K562 (cell line): ENCODE data around the gene TMEM63C.

ENCODE experiments used
- CEBPB ChIP-seq: fragments of 450-650 bp; IDR thresholded peaks from 2 replicates; pipeline ENCODE4 v1.6.1; 2016; ENCODE audit warnings: missing genetic modification characterization, missing compliant biosample characterization
- CTCF ChIP-seq, 3 experiments: IDR thresholded peaks in 2 of 3; conservative IDR thresholded peaks in 1 of 3; 2 replicates each; pipeline ENCODE4 v1.5.1; 2011 to 2012; ENCODE audit warnings: low read length in 3 of 3, mild to moderate bottlenecking in 3 of 3, control low read depth in 2 of 3, improper control_type of control experiment in 1 of 3, inconsistent platforms in 1 of 3, low read depth in 1 of 3, mixed read lengths in 1 of 3, moderate library complexity in 1 of 3; ENCODE audit not compliant: insufficient read depth in 2 of 3
- DDX20 ChIP-seq: fragments of 450-650 bp; IDR thresholded peaks from 2 replicates; pipeline ENCODE4 v1.6.1; 2016; ENCODE audit warnings: missing genetic modification characterization, low read depth, mild to moderate bottlenecking, missing compliant biosample characterization, moderate library complexity
- ESRRA ChIP-seq: fragments of 450-650 bp; IDR thresholded peaks from 2 replicates; pipeline ENCODE4 v1.6.1; 2014; ENCODE audit warnings: low read depth, mild to moderate bottlenecking, moderate library complexity, borderline replicate concordance
- ETV6 ChIP-seq, 3 experiments: fragments of 150-350 bp in 1 of 3; sonication (generic) in 1 of 3; formaldehyde crosslinking in 1 of 3; IDR thresholded peaks; 2 replicates each; pipeline versions ENCODE4 v1.6.1 to v1.8.0; 2014 to 2022; ENCODE audit warnings: borderline replicate concordance in 2 of 3, low read depth in 2 of 3, antibody characterized with exemption in 1 of 3, low read length in 1 of 3, mild to moderate bottlenecking in 1 of 3, missing genetic modification reagents in 1 of 3
- GATA2 ChIP-seq: sonication (generic); formaldehyde crosslinking; IDR thresholded peaks from 2 replicates; pipeline ENCODE4 v1.4.0; 2020; ENCODE audit warnings: mild to moderate bottlenecking, missing genetic modification reagents
- MXI1 ChIP-seq: IDR thresholded peaks from 2 replicates; pipeline ENCODE4 v1.6.1; 2011; ENCODE audit warnings: low read depth, mild to moderate bottlenecking, improper control_type of control experiment, low read length
- SRSF9 ChIP-seq: fragments of 200-400 bp; formaldehyde crosslinking; IDR thresholded peaks from 2 replicates; pipeline ENCODE4 v1.6.1; 2017; ENCODE audit warnings: low read depth, low read length, borderline replicate concordance
- YY1 ChIP-seq, 3 experiments: IDR thresholded peaks; 2 replicates each; pipeline ENCODE4 v1.6.1; 2011; ENCODE audit warnings: low read length in 2 of 3, mild to moderate bottlenecking in 2 of 3, moderate library complexity in 2 of 3, borderline replicate concordance in 1 of 3, control low read depth in 1 of 3, low read depth in 1 of 3; ENCODE audit not compliant: insufficient read depth in 3 of 3, insufficient replicate concordance in 2 of 3, control insufficient read depth in 1 of 3, insufficient read length in 1 of 3; ENCODE audit errors: extremely low read depth in 1 of 3
- ZBED1 ChIP-seq: IDR thresholded peaks from 2 replicates; pipeline ENCODE4 v1.6.1; 2014
- ZBTB17 ChIP-seq: fragments of 450-650 bp; formaldehyde crosslinking; IDR thresholded peaks from 2 replicates; pipeline ENCODE4 v1.4.0; 2020; ENCODE audit warnings: mild to moderate bottlenecking
- ZNF3 ChIP-seq: fragments of 250-450 bp; sonication (Bioruptor Pico); IDR thresholded peaks from 2 replicates; pipeline ENCODE4 v1.5.0; 2021; ENCODE audit warnings: mild to moderate bottlenecking, moderate library complexity
- ZNF436 ChIP-seq: fragments of 250-450, 450-650 bp; sonication (Bioruptor Pico); formaldehyde crosslinking; IDR thresholded peaks from 2 replicates; pipeline ENCODE4 v1.7.0; 2020; ENCODE audit warnings: mild to moderate bottlenecking
- ZNF740 ChIP-seq, 3 experiments: fragments of 200-800 bp in 1 of 3; sonication (Bioruptor generic) in 1 of 3; sonication (generic) in 1 of 3; formaldehyde crosslinking in 1 of 3; IDR thresholded peaks; 2 replicates each; pipeline versions ENCODE4 v1.6.1 to v1.8.0; 2016 to 2022; ENCODE audit warnings: mild to moderate bottlenecking in 2 of 3, missing compliant biosample characterization in 2 of 3, missing genetic modification characterization in 2 of 3, missing genetic modification reagents in 1 of 3

- TF ChIP-seq ETV6 (IDR thresholded peaks at IDR 0.05; ENCODE audit: borderline replicate concordance in 1 of 2, low read depth in 2 of 2, low read length in 1 of 2): no peak
- TF ChIP-seq ETV6 (CRISPR knock-in tag; IDR thresholded peaks at IDR 0.05; ENCODE audit: borderline replicate concordance): no peak
- TF ChIP-seq CTCF (IDR thresholded peaks at IDR 0.05 in 2 of 3, conservative IDR thresholded peaks at IDR 0.05 in 1 of 3; ENCODE audit: insufficient read depth in 2 of 3, low read depth in 1 of 3, low read length in 3 of 3): no peak
- no peak for TF ChIP-seq SRSF9
- TF ChIP-seq MXI1: no peak
- no peak for TF ChIP-seq YY1 (IDR thresholded peaks at IDR 0.05; ENCODE audit: borderline replicate concordance in 1 of 3, control insufficient read depth in 1 of 3, extremely low read depth in 1 of 3, insufficient read depth in 3 of 3, insufficient read length in 1 of 3, insufficient replicate concordance in 2 of 3, low read depth in 1 of 3, low read length in 2 of 3)
- no peak for TF ChIP-seq CEBPB
- no peak for TF ChIP-seq ZBTB17 (CRISPR knock-in tag)
- no peak for TF ChIP-seq ZNF436
- no peak for TF ChIP-seq ZNF3 (CRISPR knock-in tag)
- no peak for TF ChIP-seq ZNF740 (CRISPR knock-in tag; IDR thresholded peaks at IDR 0.05)
- no peak for TF ChIP-seq ZNF740 (tag; IDR thresholded peaks at IDR 0.05)
- TF ChIP-seq ZBED1: no peak
- TF ChIP-seq GATA2: no peak
- no peak for TF ChIP-seq DDX20 (tag)
- TF ChIP-seq ESRRA: no peak
Measured at GRCh38 chr14:77238356-77238755, 56.8 kb downstream of the TMEM63C start.
